SW480 (cell line): ENCODE measurements around the gene TMEM86B.
"Not testable (repeated sequence)": the region's sequence is repeated elsewhere in the genome, so short reads cannot be mapped to it uniquely, and the experiment has no call there.

Experiments
- DNase-seq: peaks from one replicate; pipeline ENCODE4 v3.0.0-alpha.2; 2016; ENCODE audit warnings: low spot score

The TMEM86B gene

GRCh38 chr19:55241935-55242464, 13.4 kb upstream of the TMEM86B start:
- DNase-seq, result no peak

- DNase-seq, result no peak
Measured at GRCh38 chr19:55241143-55241934, 12.8 kb upstream of the TMEM86B start.

GRCh38 chr19:55240713-55241020, 12.1 kb upstream of the TMEM86B start:
- no peak for DNase-seq

GRCh38 chr19:55239004-55239403, 10.4 kb upstream of the TMEM86B start:
- no peak for DNase-seq

- DNase-seq, result no peak
Measured at GRCh38 chr19:55238030-55238429, 9.5 kb upstream of the TMEM86B start.

GRCh38 chr19:55232986-55233385, 4.4 kb upstream of the TMEM86B start:
- DNase-seq, result no peak

GRCh38 chr19:55232286-55232602, 3.7 kb upstream of the TMEM86B start:
- no peak for DNase-seq

GRCh38 chr19:55231391-55232285, 3.1 kb upstream of the TMEM86B start:
- DNase-seq, result no peak

- no peak for DNase-seq
Measured at GRCh38 chr19:55230780-55231179, 2.2 kb upstream of the TMEM86B start.

GRCh38 chr19:55230329-55230728, 1.8 kb upstream of the TMEM86B start:
- no peak for DNase-seq

GRCh38 chr19:55229789-55230182, 1.2 kb upstream of the TMEM86B start:
- no peak for DNase-seq

- DNase-seq, result no peak
Measured at GRCh38 chr19:55229145-55229788, 704 bp upstream of the TMEM86B start.

- no peak for DNase-seq
Measured at GRCh38 chr19:55228015-55228391, 560 bp downstream of the TMEM86B start.

- DNase-seq, result no peak
Measured at GRCh38 chr19:55227241-55228014, 1.1 kb downstream of the TMEM86B start.

- no peak for DNase-seq
Measured at GRCh38 chr19:55226788-55227187, 1.8 kb downstream of the TMEM86B start.

- no peak for DNase-seq
Measured at GRCh38 chr19:55226273-55226672, 2.3 kb downstream of the TMEM86B start.

GRCh38 chr19:55225415-55225958, 3.1 kb downstream of the TMEM86B start:
- DNase-seq, result no peak

- not testable (repeated sequence) for DNase-seq
Measured at GRCh38 chr19:55224679-55225414, 3.7 kb downstream of the TMEM86B start.

- no peak for DNase-seq
Measured at GRCh38 chr19:55224038-55224665, 4.4 kb downstream of the TMEM86B start.

- DNase-seq, result no peak
Measured at GRCh38 chr19:55223291-55224037, 5.1 kb downstream of the TMEM86B start.
